H1 (cell line): Measurements from ENCODE around the gene MRE11. TPM values are rescaled to one million over a fixed set of nuclear protein-coding genes. Genes with fewer than 3 reads are reported as not detected.

Experiments used
- CBX8 ChIP-seq: fragments of 300-800, 300-1000 bp; sonication (generic); IDR thresholded peaks from 2 replicates; pipeline ENCODE4 v1.7.1; 2016; ENCODE audit warnings: low read depth, low read length, borderline replicate concordance
- SAP30 ChIP-seq: fragments of 300-600 bp; sonication (generic); IDR thresholded peaks from 2 replicates; pipeline ENCODE4 v1.7.1; 2012; ENCODE audit warnings: low read length, moderate library complexity, mild to moderate bottlenecking, inconsistent platforms; ENCODE audit not compliant: insufficient read depth, insufficient replicate concordance
- polyA plus RNA-seq, 7 experiments: library from polyadenylated mRNA; depleted of rRNA in 3 of 7; stranded (reverse) in 5 of 7; unstranded in 2 of 7; fragments of >200 nt in 5 of 7; fragments of 200-250 nt in 2 of 7; gene quantifications; 1 replicate in 5 of 7; 2 replicates in 1 of 7; 4 replicates in 1 of 7; pipeline versions ENCODE4 v1.2.1 to v1.2.3, GENCODE V29; 2011 to 2013; ENCODE audit warnings: missing spikeins in 2 of 7, mixed read lengths in 2 of 7
- total RNA-seq: library from RNA; stranded (reverse); fragmentation: NEBNext Ultra II Directional; extraction: Animal tissue kit (Norgen Biotek cat#: 25700); gene quantifications from 2 replicates; pipeline ENCODE4 v1.2.1, GENCODE V29; 2021

Gene MRE11
- total and polyA plus RNA-seq, 2 of the 8 experiments (the other 6 are each of a cell fraction or from before 2014, with no cell fraction given), result 7.2 to 43.4 TPM

GRCh38 chr11:94454301-94454700 lies 39.3 kb downstream of the MRE11 start (continued):
- TF ChIP-seq CBX8, result no peak
- no peak for TF ChIP-seq SAP30
